HCT116 (cell line): Measurements from ENCODE around the gene SELENOH. TPM values are rescaled to one million over a fixed set of nuclear protein-coding genes. Genes with fewer than 3 reads are reported as not detected.

Source experiments
- ATAC-seq: fragments of 200-7000 bp; cut with Tn5 transposase; 2 replicates; pipeline ENCODE4 v1.9.1; 2020; ENCODE audit warnings: mild to moderate bottlenecking, moderate library complexity
- BruUV-seq: library from RNA; stranded (reverse); fragments of 400-500 nt; replicated peaks from 2 replicates; lab custom pipeline; 2021; lab: Mats Ljungman, UMichigan
- CTCF ChIA-PET: fragments of 300-600 bp; sonication (Branson Sonifier 250); formaldehyde crosslinking; loops from one replicate; lab custom pipeline; 2021; ENCODE audit warnings: antibody characterized with exemption; lab: Charles Lee
- POLR2A ChIA-PET: fragments of 300-600, 350-600 bp; sonication (Branson Sonifier 250); formaldehyde crosslinking; loops from one replicate; lab custom pipeline; 2021; ENCODE audit warnings: antibody characterized with exemption; lab: Charles Lee
- RAD21 ChIA-PET, 2 experiments: fragments of 300-600 bp; sonication (Branson Sonifier 250); formaldehyde crosslinking; loops; one replicate each; lab custom pipeline; 2023; ENCODE audit warnings: low total read pairs in 2 of 2; ENCODE audit not compliant: uncharacterized antibody in 2 of 2, unreplicated experiment in 2 of 2, low non-redundant PET in 1 of 2; lab: Charles Lee
- DNase-seq: peaks from one replicate; pipeline ENCODE4 v3.0.0-alpha.2; 2010; ENCODE audit warnings: low read depth, low spot score
- H2AFZ ChIP-seq: fragments of 200-600 bp; shearing (Covaris generic), sonication (generic); 2 replicates; pipeline ENCODE4 v1.6.1; 2017; ENCODE audit warnings: low read depth, mixed run types, mixed read lengths, antibody characterized with exemption, low read length; ENCODE audit not compliant: poor library complexity, severe bottlenecking
- H3K27ac ChIP-seq: 2 replicates; pipeline ENCODE4 v1.5.1; 2012; ENCODE audit warnings: low read depth, low read length
- H3K27me3 ChIP-seq: fragments of 200-600 bp; sonication (generic); 2 replicates; pipeline ENCODE4 v1.6.1; 2016; ENCODE audit warnings: mixed run types, low read length, mixed read lengths; ENCODE audit not compliant: insufficient read depth
- H3K36me3 ChIP-seq, 2 experiments: fragments of 200-500 bp in 1 of 2; fragments of 200-600 bp in 1 of 2; sonication (Bioruptor generic) in 1 of 2; sonication (generic) in 1 of 2; 2 replicates each; pipeline versions ENCODE4 v1.5.1 to v1.6.1; 2014 to 2016; ENCODE audit warnings: low read length in 2 of 2, inconsistent platforms in 1 of 2, mixed read lengths in 1 of 2, mixed run types in 1 of 2; ENCODE audit not compliant: insufficient read depth in 2 of 2, control insufficient read depth in 1 of 2
- H3K4me1 ChIP-seq, 2 experiments: fragments of 200-600 bp in 1 of 2; sonication (generic) in 1 of 2; 2 replicates each; pipeline versions ENCODE4 v1.5.1 to v1.6.1; 2012 to 2017; ENCODE audit warnings: low read length in 2 of 2, inconsistent platforms in 1 of 2, mild to moderate bottlenecking in 1 of 2, mixed read lengths in 1 of 2, mixed run types in 1 of 2, moderate library complexity in 1 of 2; ENCODE audit not compliant: insufficient read depth in 2 of 2, control insufficient read depth in 1 of 2
- H3K4me2 ChIP-seq: fragments of 200-600 bp; sonication (generic); 2 replicates; pipeline ENCODE4 v1.6.1; 2017; ENCODE audit warnings: mixed run types, low read length, mixed read lengths
- H3K4me3 ChIP-seq, 2 experiments: fragments of 200-600 bp in 1 of 2; sonication (generic) in 1 of 2; replicated peaks in 1 of 2; 2 replicates each; pipeline ENCODE4 v1.5.1; 2011 to 2016; ENCODE audit warnings: low read length in 2 of 2, control low read depth in 1 of 2, low read depth in 1 of 2, mild to moderate bottlenecking in 1 of 2, mixed read lengths in 1 of 2, mixed run types in 1 of 2
- H3K79me2 ChIP-seq: fragments of 200-600 bp; sonication (generic); 2 replicates; pipeline ENCODE4 v1.6.1; 2017; ENCODE audit warnings: mild to moderate bottlenecking, mixed run types, low read length, moderate library complexity, mixed read lengths; ENCODE audit not compliant: insufficient read depth
- H3K9ac ChIP-seq: fragments of 200-600 bp; sonication (generic); 2 replicates; pipeline ENCODE4 v1.6.1; 2016; ENCODE audit warnings: low read length, mixed read lengths
- H3K9me2 ChIP-seq: fragments of 200-600 bp; sonication (generic), shearing (Covaris generic); 2 replicates; pipeline ENCODE4 v1.6.1; 2017; ENCODE audit warnings: mixed run types, mild to moderate bottlenecking, moderate library complexity; ENCODE audit not compliant: insufficient read depth
- H3K9me3 ChIP-seq, 2 experiments: fragments of 200-500 bp in 1 of 2; fragments of 200-600 bp in 1 of 2; sonication (Bioruptor generic) in 1 of 2; sonication (generic) in 1 of 2; 2 replicates each; pipeline ENCODE4 v1.6.1; 2014 to 2017; ENCODE audit warnings: low read length in 2 of 2, mixed read lengths in 2 of 2, inconsistent platforms in 1 of 2, low read depth in 1 of 2, mild to moderate bottlenecking in 1 of 2, mixed run types in 1 of 2, moderate library complexity in 1 of 2; ENCODE audit not compliant: control insufficient read depth in 1 of 2, insufficient read depth in 1 of 2
- H4K20me1 ChIP-seq: fragments of 200-600 bp; sonication (generic), shearing (Covaris generic); 2 replicates; pipeline ENCODE4 v1.6.1; 2017; ENCODE audit warnings: mixed run types, mild to moderate bottlenecking, moderate library complexity; ENCODE audit not compliant: insufficient read depth
- CBX3 ChIP-seq: IDR thresholded peaks from 2 replicates; pipeline ENCODE4 v1.6.1; 2012; ENCODE audit warnings: low read depth
- CEBPB ChIP-seq: IDR thresholded peaks from 2 replicates; pipeline ENCODE4 v1.6.1; 2012; ENCODE audit warnings: low read depth
- EGR1 ChIP-seq: IDR thresholded peaks from 2 replicates; pipeline ENCODE4 v1.6.1; 2012; ENCODE audit warnings: low read depth
- ELF1 ChIP-seq: IDR thresholded peaks from 2 replicates; pipeline ENCODE4 v1.6.1; 2012; ENCODE audit warnings: low read depth, borderline replicate concordance
- EZH2phosphoT487 ChIP-seq: fragments of 200-600 bp; IDR thresholded peaks from 2 replicates; pipeline ENCODE4 v1.6.1; 2018; ENCODE audit warnings: antibody characterized with exemption, borderline replicate concordance
- JUND ChIP-seq: IDR thresholded peaks from 2 replicates; pipeline ENCODE4 v1.6.1; 2012
- POLR2A ChIP-seq: IDR thresholded peaks from 2 replicates; pipeline ENCODE4 v1.7.0; 2011; ENCODE audit warnings: borderline replicate concordance; ENCODE audit not compliant: insufficient read depth, insufficient read length; ENCODE audit errors: extremely low read depth
- POLR2AphosphoS5 ChIP-seq: IDR thresholded peaks from 2 replicates; pipeline ENCODE4 v1.6.1; 2011; ENCODE audit warnings: mild to moderate bottlenecking, low read depth, low read length, moderate library complexity
- RAD21 ChIP-seq: IDR thresholded peaks from 2 replicates; pipeline ENCODE4 v1.6.1; 2012; ENCODE audit warnings: low read depth, mild to moderate bottlenecking
- SIN3A ChIP-seq: IDR thresholded peaks from 2 replicates; pipeline ENCODE4 v1.6.1; 2012; ENCODE audit warnings: low read depth
- SP1 ChIP-seq: IDR thresholded peaks from 2 replicates; pipeline ENCODE4 v1.6.1; 2012; ENCODE audit warnings: low read depth
- SRF ChIP-seq: IDR thresholded peaks from 2 replicates; pipeline ENCODE4 v1.6.1; 2012; ENCODE audit warnings: low read depth
- TCF7L2 ChIP-seq: IDR thresholded peaks from 2 replicates; pipeline ENCODE4 v1.7.0; 2011; ENCODE audit warnings: borderline replicate concordance, inconsistent platforms; ENCODE audit not compliant: insufficient read depth, insufficient read length; ENCODE audit errors: extremely low read depth
- YY1 ChIP-seq: IDR thresholded peaks from 2 replicates; pipeline ENCODE4 v1.6.1; 2011; ENCODE audit warnings: low read length, low read depth, moderate library complexity, mild to moderate bottlenecking; ENCODE audit not compliant: insufficient replicate concordance; ENCODE audit errors: extremely low read depth
- ZFX ChIP-seq: fragments of 450-650 bp; IDR thresholded peaks from 2 replicates; pipeline ENCODE4 v1.6.1; 2017
- intact Hi-C: fragments of 100-400 bp; cut with micrococcal nuclease; formaldehyde crosslinking; loops from 2 replicates; pipeline ENCODE4 v1.10.0; 2022
- total RNA-seq: library from RNA; stranded (reverse); gene quantifications from one replicate; pipeline ENCODE4 v1.2.1, GENCODE V29; 2021; ENCODE audit not compliant: unreplicated experiment
- TF ChIP-seq, protein P1 (sequence below), 3 experiments: fragments of 200-600 bp in 1 of 3; sonication (generic) in 1 of 3; IDR thresholded peaks in 2 of 3; conservative IDR thresholded peaks in 1 of 3; 2 replicates each; pipeline ENCODE4 v1.5.1; 2012 to 2017; ENCODE audit warnings: low read depth in 2 of 3, low read length in 2 of 3, antibody characterized with exemption in 1 of 3, borderline replicate concordance in 1 of 3, control low read depth in 1 of 3, mild to moderate bottlenecking in 1 of 3, mixed read lengths in 1 of 3, mixed run types in 1 of 3, moderate library complexity in 1 of 3; ENCODE audit not compliant: insufficient read depth in 1 of 3
- TF ChIP-seq, protein P2 (sequence below): IDR thresholded peaks from 2 replicates; pipeline ENCODE4 v1.6.1; 2012; ENCODE audit warnings: low read depth
- TF ChIP-seq, protein P3 (sequence below): IDR thresholded peaks from 2 replicates; pipeline ENCODE4 v1.6.1; 2012

SELENOH gene
- total RNA-seq, 1 experiment from 2014 or later: 194 TPM

DNA sequence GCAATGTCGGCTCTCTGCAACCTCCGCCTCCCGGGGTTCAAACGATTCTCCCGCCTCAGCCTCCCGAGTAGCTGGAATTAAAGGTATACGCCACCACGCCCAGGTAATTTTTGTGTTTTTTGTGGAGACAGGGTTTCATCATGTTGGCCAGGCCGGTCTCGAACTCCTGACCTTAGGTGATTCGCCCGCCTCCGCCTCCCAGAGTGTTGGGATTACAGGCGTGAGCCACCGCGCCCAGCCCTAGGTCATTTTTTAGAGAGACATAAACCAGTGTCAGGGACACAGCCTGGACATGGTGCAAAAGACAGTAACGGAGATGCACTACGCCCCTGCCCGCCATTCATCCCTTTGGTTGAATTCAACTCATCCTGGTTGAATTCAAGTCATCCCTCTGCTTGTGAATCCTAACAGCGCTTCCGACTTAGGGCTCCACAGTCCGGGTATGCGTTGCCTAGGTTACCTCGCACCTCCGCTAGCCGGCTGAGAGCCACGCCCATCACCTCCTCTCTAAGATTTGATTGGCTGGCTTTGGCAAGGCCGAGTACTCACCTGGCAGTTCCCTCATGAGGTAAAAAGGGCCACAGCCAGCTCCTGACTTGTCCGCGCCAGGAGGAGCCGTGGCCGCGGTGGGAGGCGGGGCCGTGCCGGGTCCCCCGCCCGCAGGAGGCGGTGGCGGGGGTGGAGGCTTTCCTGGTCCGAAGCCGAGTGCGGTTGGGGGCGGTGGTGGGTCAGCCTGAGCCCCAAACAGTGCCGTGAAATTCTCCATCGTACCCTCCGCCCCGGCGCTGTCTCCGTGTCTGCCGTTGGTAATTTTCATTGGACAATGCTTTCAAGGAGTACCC is 29.7 kb upstream of the SELENOH start, which contains the start of gene MED19:
MED19 (minus strand) TSS at position 802 of the 842 bp plus-strand sequence; CDS start at position 766, 36 bp downstream.
- Histone ChIP-seq H4K20me1 (no peaks in the 10 kb centered on the region), H3K4me3 (peak within 1 kb of the TSS; percentile 91 to 98), H3K36me3 (no peaks in the 10 kb centered on the region), H2AFZ (no peak within 1 kb of the TSS), H3K27me3 (no peaks in the 10 kb centered on the region), H3K9ac (peak within 1 kb of the TSS; percentile 98), H3K9me2 (no peaks in the 10 kb centered on the region), H3K79me2 (peaks cover 63% of the 10 kb centered on the region), H3K4me2 (peak within 1 kb of the TSS; percentile 78), H3K27ac (peak within 1 kb of the TSS; percentile 86), H3K9me3 (no peaks in the 10 kb centered on the region), H3K4me1 (peaks cover 18 to 22% of the 10 kb centered on the region in 2 experiments)
- TF ChIP-seq TCF7L2 (no peak), SP1 (no peak), EGR1 (0 out of 2 replicates have a peak, but pooled peaks have one; percentile 77), YY1 (peak; percentile 4), EZH2phosphoT487 (no peak), CEBPB (no peak), RAD21 (no peak), ZFX (peak; percentile 16; the same call in 1 of the 2 replicates), CBX3 (no peak), POLR2AphosphoS5 (0 out of 2 replicates have a peak, but pooled peaks have one; percentile 44), SRF (no peak), SIN3A (peak; percentile 64), JUND (no peak), POLR2A (no peak), ELF1 (no peak)
- TF ChIP-seq, protein P1, sequence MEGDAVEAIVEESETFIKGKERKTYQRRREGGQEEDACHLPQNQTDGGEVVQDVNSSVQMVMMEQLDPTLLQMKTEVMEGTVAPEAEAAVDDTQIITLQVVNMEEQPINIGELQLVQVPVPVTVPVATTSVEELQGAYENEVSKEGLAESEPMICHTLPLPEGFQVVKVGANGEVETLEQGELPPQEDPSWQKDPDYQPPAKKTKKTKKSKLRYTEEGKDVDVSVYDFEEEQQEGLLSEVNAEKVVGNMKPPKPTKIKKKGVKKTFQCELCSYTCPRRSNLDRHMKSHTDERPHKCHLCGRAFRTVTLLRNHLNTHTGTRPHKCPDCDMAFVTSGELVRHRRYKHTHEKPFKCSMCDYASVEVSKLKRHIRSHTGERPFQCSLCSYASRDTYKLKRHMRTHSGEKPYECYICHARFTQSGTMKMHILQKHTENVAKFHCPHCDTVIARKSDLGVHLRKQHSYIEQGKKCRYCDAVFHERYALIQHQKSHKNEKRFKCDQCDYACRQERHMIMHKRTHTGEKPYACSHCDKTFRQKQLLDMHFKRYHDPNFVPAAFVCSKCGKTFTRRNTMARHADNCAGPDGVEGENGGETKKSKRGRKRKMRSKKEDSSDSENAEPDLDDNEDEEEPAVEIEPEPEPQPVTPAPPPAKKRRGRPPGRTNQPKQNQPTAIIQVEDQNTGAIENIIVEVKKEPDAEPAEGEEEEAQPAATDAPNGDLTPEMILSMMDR (IDR thresholded peaks at IDR 0.05 in 2 of 3, conservative IDR thresholded peaks at IDR 0.05 in 1 of 3; ENCODE audit: borderline replicate concordance in 1 of 3, insufficient read depth in 1 of 3, low read depth in 2 of 3, low read length in 2 of 3): no peak
- TF ChIP-seq, protein P2, sequence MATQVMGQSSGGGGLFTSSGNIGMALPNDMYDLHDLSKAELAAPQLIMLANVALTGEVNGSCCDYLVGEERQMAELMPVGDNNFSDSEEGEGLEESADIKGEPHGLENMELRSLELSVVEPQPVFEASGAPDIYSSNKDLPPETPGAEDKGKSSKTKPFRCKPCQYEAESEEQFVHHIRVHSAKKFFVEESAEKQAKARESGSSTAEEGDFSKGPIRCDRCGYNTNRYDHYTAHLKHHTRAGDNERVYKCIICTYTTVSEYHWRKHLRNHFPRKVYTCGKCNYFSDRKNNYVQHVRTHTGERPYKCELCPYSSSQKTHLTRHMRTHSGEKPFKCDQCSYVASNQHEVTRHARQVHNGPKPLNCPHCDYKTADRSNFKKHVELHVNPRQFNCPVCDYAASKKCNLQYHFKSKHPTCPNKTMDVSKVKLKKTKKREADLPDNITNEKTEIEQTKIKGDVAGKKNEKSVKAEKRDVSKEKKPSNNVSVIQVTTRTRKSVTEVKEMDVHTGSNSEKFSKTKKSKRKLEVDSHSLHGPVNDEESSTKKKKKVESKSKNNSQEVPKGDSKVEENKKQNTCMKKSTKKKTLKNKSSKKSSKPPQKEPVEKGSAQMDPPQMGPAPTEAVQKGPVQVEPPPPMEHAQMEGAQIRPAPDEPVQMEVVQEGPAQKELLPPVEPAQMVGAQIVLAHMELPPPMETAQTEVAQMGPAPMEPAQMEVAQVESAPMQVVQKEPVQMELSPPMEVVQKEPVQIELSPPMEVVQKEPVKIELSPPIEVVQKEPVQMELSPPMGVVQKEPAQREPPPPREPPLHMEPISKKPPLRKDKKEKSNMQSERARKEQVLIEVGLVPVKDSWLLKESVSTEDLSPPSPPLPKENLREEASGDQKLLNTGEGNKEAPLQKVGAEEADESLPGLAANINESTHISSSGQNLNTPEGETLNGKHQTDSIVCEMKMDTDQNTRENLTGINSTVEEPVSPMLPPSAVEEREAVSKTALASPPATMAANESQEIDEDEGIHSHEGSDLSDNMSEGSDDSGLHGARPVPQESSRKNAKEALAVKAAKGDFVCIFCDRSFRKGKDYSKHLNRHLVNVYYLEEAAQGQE: no peak
- TF ChIP-seq, protein P3, sequence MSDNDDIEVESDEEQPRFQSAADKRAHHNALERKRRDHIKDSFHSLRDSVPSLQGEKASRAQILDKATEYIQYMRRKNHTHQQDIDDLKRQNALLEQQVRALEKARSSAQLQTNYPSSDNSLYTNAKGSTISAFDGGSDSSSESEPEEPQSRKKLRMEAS: peak; percentile 60
- ChIA-PET POLR2A (interaction anchor here (0.7 to 2.0 kb wide), 9 partner anchors 10 to 291 kb away, joined by 3 to 8 read pairs (median 5); partner anchors contain the start of genes CTNND1 and SELENOH), RAD21 (no interaction called here), CTCF (interaction anchor here (1.0 to 1.4 kb wide), 4 partner anchors 89 to 802 kb away, joined by 3 to 9 read pairs (median 3); no protein-coding TSS in a partner anchor)
- DNase-seq (peak; percentile 94), ATAC-seq (peak; percentile 80)
- TSS peak; percentile 70 for BruUV-seq
- intact Hi-C loops: loop anchor here (1.0 to 5.0 kb wide), 4 partner anchors 30 to 866 kb away; partner anchors contain the start of genes LPXN, SELENOH, TIMM10 and ZFP91
